HG03439 (cell line): ENCODE data around the gene DSCAML1.

Experiments used
- ATAC-seq: cut with Tn5 transposase; IDR thresholded peaks from one replicate; pipeline ENCODE4 v1.9.1; 2021; ENCODE audit warnings: mild to moderate bottlenecking, moderate library complexity; ENCODE audit not compliant: unreplicated experiment

Gene DSCAML1

GRCh38 chr11:117730208-117730800 lies 66.7 kb downstream of the DSCAML1 start:
- ATAC-seq: no peak

GRCh38 chr11:117725048-117725734 lies 71.8 kb downstream of the DSCAML1 start:
- ATAC-seq: no peak

GRCh38 chr11:117724621-117725020 lies 72.4 kb downstream of the DSCAML1 start:
- no peak for ATAC-seq

- no peak for ATAC-seq
Measured at GRCh38 chr11:117724104-117724503, 72.9 kb downstream of the DSCAML1 start.

- no peak for ATAC-seq
Measured at GRCh38 chr11:117723277-117724024, 73.6 kb downstream of the DSCAML1 start.

- ATAC-seq: no peak
Measured at GRCh38 chr11:117722082-117722481, 74.9 kb downstream of the DSCAML1 start.

GRCh38 chr11:117720061-117720511 lies 76.9 kb downstream of the DSCAML1 start:
- no peak for ATAC-seq

GRCh38 chr11:117719480-117719879 lies 77.5 kb downstream of the DSCAML1 start:
- ATAC-seq: no peak

- ATAC-seq: no peak
Measured at GRCh38 chr11:117717485-117718314, 79.3 kb downstream of the DSCAML1 start.

- no peak for ATAC-seq
Measured at GRCh38 chr11:117716521-117717440, 80.2 kb downstream of the DSCAML1 start.

- no peak for ATAC-seq
Measured at GRCh38 chr11:117715801-117716200, 81.2 kb downstream of the DSCAML1 start.

GRCh38 chr11:117713538-117713991 lies 83.5 kb downstream of the DSCAML1 start:
- ATAC-seq: no peak

GRCh38 chr11:117712530-117712929 lies 84.5 kb downstream of the DSCAML1 start:
- no peak for ATAC-seq

- no peak for ATAC-seq
Measured at GRCh38 chr11:117711331-117711730, 85.7 kb downstream of the DSCAML1 start.

GRCh38 chr11:117710211-117710610 lies 86.8 kb downstream of the DSCAML1 start:
- no peak for ATAC-seq

GRCh38 chr11:117706322-117706814 lies 90.6 kb downstream of the DSCAML1 start:
- no peak for ATAC-seq

GRCh38 chr11:117705866-117706265 lies 91.2 kb downstream of the DSCAML1 start:
- ATAC-seq: no peak

- ATAC-seq: no peak
Measured at GRCh38 chr11:117704395-117705100, 92.5 kb downstream of the DSCAML1 start.

GRCh38 chr11:117702946-117703598 lies 93.9 kb downstream of the DSCAML1 start:
- no peak for ATAC-seq
